Panc1 (cell line): ENCODE measurements around the gene OXTR. TPM values are rescaled to one million over a fixed set of nuclear protein-coding genes. Genes with fewer than 3 reads are reported as not detected.
A peak's percentile ranks its signal among the peaks of the same experiment; 100 is the strongest.

Source experiments
- ATAC-seq: fragments of 200-7000 bp; cut with Tn5 transposase; 2 replicates; pipeline ENCODE4 v1.9.1; 2020; ENCODE audit warnings: mild to moderate bottlenecking, moderate library complexity
- BruUV-seq: library from RNA; stranded (reverse); fragments of 400-500 nt; replicated peaks from 2 replicates; lab custom pipeline; 2021; lab: Mats Ljungman, UMichigan
- CTCF ChIA-PET: fragments of 300-600 bp; sonication (Branson Sonifier 250); formaldehyde crosslinking; loops from one replicate; lab custom pipeline; 2022; ENCODE audit warnings: antibody characterized with exemption; lab: Charles Lee
- POLR2A ChIA-PET: fragments of 300-600 bp; sonication (Branson Sonifier 250); formaldehyde crosslinking; loops from one replicate; lab custom pipeline; 2022; ENCODE audit warnings: antibody characterized with exemption; lab: Charles Lee
- DNase-seq: peaks from one replicate; pipeline ENCODE4 v3.0.0-alpha.2; 2010; ENCODE audit warnings: low read depth, low spot score
- H3K27ac ChIP-seq: 2 replicates; pipeline ENCODE4 v1.5.1; 2011; ENCODE audit warnings: mild to moderate bottlenecking, low read length, inconsistent platforms
- H3K27me3 ChIP-seq: fragments of 200-500 bp; sonication (Bioruptor generic); 2 replicates; pipeline ENCODE4 v1.6.0; 2014; ENCODE audit warnings: low read length, inconsistent platforms; ENCODE audit not compliant: control insufficient read depth, insufficient read depth
- H3K36me3 ChIP-seq: fragments of 200-500 bp; sonication (Bioruptor generic); 2 replicates; pipeline ENCODE4 v1.5.1; 2014; ENCODE audit warnings: inconsistent platforms, mild to moderate bottlenecking, low read length, moderate library complexity; ENCODE audit not compliant: control insufficient read depth, insufficient read depth
- H3K4me1 ChIP-seq: 2 replicates; pipeline ENCODE4 v1.5.1; 2011; ENCODE audit warnings: inconsistent platforms, mild to moderate bottlenecking, low read length, moderate library complexity; ENCODE audit not compliant: control insufficient read depth, insufficient read depth
- H3K4me3 ChIP-seq, 2 experiments: 2 replicates each; pipeline ENCODE4 v1.5.1; 2011 to 2012; ENCODE audit warnings: low read depth in 2 of 2, low read length in 2 of 2, mild to moderate bottlenecking in 2 of 2, inconsistent platforms in 1 of 2, moderate library complexity in 1 of 2
- H3K9me3 ChIP-seq: fragments of 200-500 bp; sonication (Bioruptor generic); 2 replicates; pipeline ENCODE4 v1.5.1; 2014; ENCODE audit warnings: low read depth, mild to moderate bottlenecking, inconsistent platforms, low read length, moderate library complexity; ENCODE audit not compliant: control insufficient read depth, insufficient read depth
- POLR2AphosphoS5 ChIP-seq: IDR thresholded peaks from 2 replicates; pipeline ENCODE4 v1.6.1; 2012; ENCODE audit warnings: mild to moderate bottlenecking, low read depth, low read length, moderate library complexity
- in situ Hi-C: cut with HindIII; loops from 2 replicates; pipeline ENCODE4 v1.10.0; 2016; ENCODE audit warnings: low sequenced_read_pairs, low pct_unique_long_range_greater_than_20kb
- intact Hi-C: fragments of 100-400 bp; cut with micrococcal nuclease; formaldehyde crosslinking; loops from one replicate; pipeline ENCODE4 v1.10.0; 2022; ENCODE audit not compliant: unreplicated experiment
- total RNA-seq: library from RNA; stranded (reverse); gene quantifications from one replicate; pipeline ENCODE4 v1.2.1, GENCODE V29; 2021; ENCODE audit not compliant: unreplicated experiment
- TF ChIP-seq, protein P1 (sequence below): fragments of 450-650 bp; IDR thresholded peaks from 2 replicates; pipeline ENCODE4 v1.5.1; 2017; ENCODE audit warnings: mild to moderate bottlenecking

OXTR gene
- total RNA-seq, 1 experiment from 2014 or later: 2.7 TPM

DNA sequence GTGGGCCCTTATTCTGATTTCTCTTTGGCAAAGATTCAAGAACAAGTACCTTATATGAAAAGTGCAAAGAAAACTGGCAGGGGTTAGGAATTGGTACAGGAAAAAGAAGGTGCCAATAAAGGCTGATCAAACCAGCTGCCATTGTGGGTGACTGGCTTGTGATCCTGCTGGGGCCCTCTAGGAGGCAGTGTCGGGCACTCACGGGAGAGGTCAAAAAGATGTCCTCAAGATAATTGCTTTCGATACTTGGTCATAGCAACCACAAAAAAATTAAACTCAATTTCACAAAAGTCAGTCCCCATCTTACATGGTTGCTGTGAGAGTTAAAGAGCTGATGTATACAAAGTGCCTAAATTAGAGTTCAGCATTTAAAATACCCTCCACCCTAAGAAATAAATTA, 66.9 kb downstream of the OXTR start:
- Histone ChIP-seq H3K36me3 (no peaks in the 10 kb centered on the region), H3K27ac (no peak overlapping the region), H3K4me3 (no peak overlapping the region), H3K9me3 (no peaks in the 10 kb centered on the region), H3K4me1 (no peaks in the 10 kb centered on the region), H3K27me3 (no peaks in the 10 kb centered on the region)
- intact Hi-C loops: no loop called here
- in situ Hi-C loops: no loop called here
- DNase-seq (no peak), ATAC-seq (no peak)
- ChIA-PET POLR2A (no interaction called here), CTCF (no interaction called here)
- TF ChIP-seq, protein P1, sequence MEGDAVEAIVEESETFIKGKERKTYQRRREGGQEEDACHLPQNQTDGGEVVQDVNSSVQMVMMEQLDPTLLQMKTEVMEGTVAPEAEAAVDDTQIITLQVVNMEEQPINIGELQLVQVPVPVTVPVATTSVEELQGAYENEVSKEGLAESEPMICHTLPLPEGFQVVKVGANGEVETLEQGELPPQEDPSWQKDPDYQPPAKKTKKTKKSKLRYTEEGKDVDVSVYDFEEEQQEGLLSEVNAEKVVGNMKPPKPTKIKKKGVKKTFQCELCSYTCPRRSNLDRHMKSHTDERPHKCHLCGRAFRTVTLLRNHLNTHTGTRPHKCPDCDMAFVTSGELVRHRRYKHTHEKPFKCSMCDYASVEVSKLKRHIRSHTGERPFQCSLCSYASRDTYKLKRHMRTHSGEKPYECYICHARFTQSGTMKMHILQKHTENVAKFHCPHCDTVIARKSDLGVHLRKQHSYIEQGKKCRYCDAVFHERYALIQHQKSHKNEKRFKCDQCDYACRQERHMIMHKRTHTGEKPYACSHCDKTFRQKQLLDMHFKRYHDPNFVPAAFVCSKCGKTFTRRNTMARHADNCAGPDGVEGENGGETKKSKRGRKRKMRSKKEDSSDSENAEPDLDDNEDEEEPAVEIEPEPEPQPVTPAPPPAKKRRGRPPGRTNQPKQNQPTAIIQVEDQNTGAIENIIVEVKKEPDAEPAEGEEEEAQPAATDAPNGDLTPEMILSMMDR: peak; percentile 40
- TF ChIP-seq POLR2AphosphoS5: no peak
- no TSS peak for BruUV-seq

Other genes starting within 250 kb of the OXTR start
- gene SSUH2, start 124.8 kb downstream of the OXTR start, total RNA-seq: not detected
- gene CAV3, start 35.8 kb downstream of the OXTR start, total RNA-seq: not detected
- 13.8 TPM for gene RAD18, start 193.9 kb upstream of the OXTR start, total RNA-seq